PFSK-1 (cell line): Measurements from ENCODE around the gene CCND3.

Experiments
- FOXP2 ChIP-seq: optimal IDR thresholded peaks from 2 replicates; pipeline ENCODE3; 2011; ENCODE audit warnings: borderline replicate concordance, control low read depth, inconsistent platforms; ENCODE audit not compliant: insufficient read depth; ENCODE audit errors: extremely low read length, extremely low read depth
- POLR2AphosphoS5 ChIP-seq: IDR thresholded peaks from 2 replicates; pipeline ENCODE4 v1.6.1; 2012; ENCODE audit warnings: low read depth, mild to moderate bottlenecking, control low read depth, low read length, moderate library complexity
- REST ChIP-seq, 2 experiments: IDR thresholded peaks; 2 replicates each; pipeline versions ENCODE4 v1.6.1 to v1.8.0; 2011 to 2012; ENCODE audit warnings: low read depth in 2 of 2, low read length in 2 of 2, control low read depth in 1 of 2, inconsistent platforms in 1 of 2, mild to moderate bottlenecking in 1 of 2, moderate library complexity in 1 of 2; ENCODE audit not compliant: insufficient read depth in 1 of 2
- SIN3A ChIP-seq: IDR thresholded peaks from 2 replicates; pipeline ENCODE4 v1.6.1; 2012; ENCODE audit warnings: mild to moderate bottlenecking, low read length, moderate library complexity, borderline replicate concordance; ENCODE audit not compliant: insufficient read depth
- TAF1 ChIP-seq: IDR thresholded peaks from 2 replicates; pipeline ENCODE4 v1.6.1; 2012; ENCODE audit warnings: low read length, control low read depth, borderline replicate concordance; ENCODE audit not compliant: insufficient read depth

DNA sequence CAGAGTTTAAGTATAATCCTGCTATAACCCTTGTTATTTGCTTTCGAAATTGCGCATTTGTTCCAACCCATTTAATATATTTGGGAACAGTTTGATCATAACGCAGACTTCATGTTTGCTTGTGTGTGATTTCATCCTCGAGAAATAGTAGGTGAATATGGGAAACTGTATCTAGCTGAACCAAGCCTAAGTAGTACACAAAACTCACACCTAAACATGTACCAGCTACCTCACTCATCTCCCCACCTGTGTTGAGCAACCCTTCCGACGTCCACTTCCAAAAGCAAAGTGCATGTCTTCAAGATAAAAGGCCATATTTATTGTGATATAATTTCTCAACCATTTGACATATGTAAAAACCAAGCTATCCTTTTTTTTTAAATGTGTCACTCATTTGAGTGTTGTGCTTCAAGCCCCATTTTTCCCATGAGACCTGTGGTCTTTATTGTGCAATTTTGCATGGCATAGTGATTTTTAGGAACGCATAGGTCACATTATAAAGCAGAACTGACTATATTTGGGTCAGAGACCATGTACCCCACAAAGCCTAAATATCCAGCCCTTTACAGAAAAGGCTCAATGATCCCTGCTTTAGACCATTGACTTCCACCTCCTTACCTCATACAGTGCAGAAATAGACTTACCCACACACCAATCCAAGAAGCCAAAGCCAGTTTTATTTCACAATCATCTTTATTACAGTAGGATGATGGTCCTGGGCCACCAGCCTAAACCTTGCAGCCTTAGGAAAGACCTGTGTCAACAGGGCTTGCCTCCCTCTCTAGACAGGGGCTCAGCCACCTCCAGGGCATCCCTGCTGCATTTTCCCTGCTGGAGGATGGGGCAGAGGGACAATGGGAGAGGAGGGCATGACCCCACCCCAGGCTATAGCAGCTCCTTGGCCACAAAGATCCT lies 7.1 kb downstream of the CCND3 start:
- TF ChIP-seq SIN3A = no peak
- no peak for TF ChIP-seq REST (IDR thresholded peaks at IDR 0.05; ENCODE audit: insufficient read depth in 1 of 2, low read depth in 2 of 2, low read length in 2 of 2)
- peak; percentile 13; the same call in 1 of the 2 replicates for TF ChIP-seq POLR2AphosphoS5
- no peak for TF ChIP-seq TAF1
- no peak for TF ChIP-seq FOXP2
